Measurements from ENCODE around the gene ZSCAN22. TPM values are rescaled to one million over a fixed set of nuclear protein-coding genes. Genes with fewer than 3 reads are reported as not detected.
"Not testable (repeated sequence)": the region's sequence is repeated elsewhere in the genome, so short reads cannot be mapped to it uniquely, and the experiment has no call there.

ZSCAN22 gene
- total RNA-seq, 1 experiment from 2014 or later = 2.1 TPM

DNA sequence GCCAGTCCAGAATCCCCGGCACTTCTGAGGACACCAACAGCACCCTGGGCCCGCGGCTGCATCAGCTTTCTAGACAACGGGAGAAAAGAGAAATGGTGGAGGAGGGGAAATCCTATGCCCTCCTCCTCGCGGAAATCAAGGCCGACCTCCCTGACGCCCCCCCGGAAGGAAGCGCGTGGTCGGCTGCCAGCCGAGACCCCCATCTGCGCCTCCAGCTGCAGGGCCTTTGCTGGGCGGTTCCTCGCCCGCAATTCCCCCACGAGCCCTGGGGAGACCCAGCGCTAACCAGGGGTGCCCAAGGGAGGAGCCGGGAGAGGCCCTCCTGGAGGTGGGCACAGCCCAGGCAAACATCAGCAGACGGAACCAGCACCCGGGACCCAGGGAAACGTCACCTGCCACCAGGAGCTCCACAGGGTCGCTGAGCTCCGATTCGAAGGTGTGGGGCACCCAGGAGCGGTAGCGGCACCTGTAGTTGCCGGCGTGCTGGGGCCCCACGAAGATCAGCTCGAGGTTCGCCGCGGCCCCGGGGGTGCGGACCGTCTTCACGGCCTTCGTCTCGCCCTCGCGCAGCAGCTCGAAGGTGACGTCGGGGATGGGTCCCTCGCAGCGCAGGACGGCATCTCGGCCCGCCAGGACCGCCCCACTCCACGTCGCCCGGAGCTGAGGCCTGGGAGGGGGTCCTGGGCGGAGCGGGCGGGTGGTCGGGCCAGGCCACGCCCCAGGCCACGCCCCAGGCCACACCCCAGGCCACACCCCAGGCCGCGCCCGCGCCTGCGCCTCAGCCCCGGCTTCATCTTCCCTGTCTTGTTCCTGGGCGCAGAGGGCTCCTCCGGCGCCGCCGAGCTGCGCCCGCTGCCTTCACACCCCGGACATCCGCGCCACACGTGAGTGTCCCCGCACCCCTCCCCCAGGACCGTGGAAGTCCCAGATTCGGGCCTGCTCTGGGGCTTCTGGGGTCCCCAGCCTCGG, 20.5 kb downstream of the ZSCAN22 start:
- DNase-seq (ENCODE audit: low read depth) = no peak
- in situ Hi-C loops (cut with HindIII; ENCODE audit: low pct_unique_long_range_greater_than_20kb, low sequenced_read_pairs) = no loop called here

DNA sequence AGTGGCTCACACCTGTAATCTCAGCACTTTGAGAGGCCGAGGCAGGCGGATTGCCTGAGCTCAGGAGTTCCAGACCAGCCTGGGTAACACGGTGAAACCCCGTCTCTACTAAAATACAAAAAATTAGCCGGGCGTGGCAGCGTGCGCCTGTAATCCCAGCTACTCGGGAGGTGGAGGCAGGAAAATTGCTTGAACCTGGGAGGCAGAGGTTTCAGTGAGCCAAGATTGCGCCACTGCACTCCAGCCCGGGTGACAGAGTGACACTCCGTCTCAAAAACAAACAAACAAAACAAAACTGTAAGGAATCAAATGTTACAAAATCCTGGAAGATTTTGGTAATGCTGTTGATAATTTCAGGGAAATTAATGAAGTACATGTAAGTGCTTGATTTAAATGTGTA, 21.3 kb downstream of the ZSCAN22 start:
- DNase-seq (ENCODE audit: low read depth); in situ Hi-C loops (cut with HindIII; ENCODE audit: low pct_unique_long_range_greater_than_20kb, low sequenced_read_pairs): not testable (repeated sequence)

DNA sequence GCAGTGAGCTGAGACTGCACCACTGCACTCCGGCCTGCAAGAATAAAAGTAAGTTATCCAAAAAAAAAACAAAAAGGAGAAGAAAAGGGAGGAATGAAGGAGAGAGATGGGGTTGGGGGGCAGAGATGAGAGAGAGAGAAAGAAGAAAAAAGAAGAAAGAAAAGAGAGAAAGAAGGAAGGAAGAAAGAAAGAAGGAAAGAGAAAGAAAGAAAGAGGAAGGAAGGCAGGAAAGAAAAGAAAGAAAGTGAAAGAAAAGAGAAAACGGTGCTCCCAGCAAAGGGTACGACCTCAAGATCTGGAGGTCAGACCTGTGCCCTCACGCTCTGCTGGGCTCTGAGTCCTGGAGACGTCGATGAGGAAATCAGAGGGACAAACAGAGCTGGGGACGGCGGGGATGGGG, 22.8 kb downstream of the ZSCAN22 start:
- DNase-seq (ENCODE audit: low read depth) = no peak
- in situ Hi-C loops (cut with HindIII; ENCODE audit: low pct_unique_long_range_greater_than_20kb, low sequenced_read_pairs) = no loop called here

GRCh38 chr19:58350001-58350861, 23.4 kb downstream of the ZSCAN22 start:
- DNase-seq (ENCODE audit: low read depth) = no peak
- in situ Hi-C loops (cut with HindIII; ENCODE audit: low pct_unique_long_range_greater_than_20kb, low sequenced_read_pairs) = no loop called here

GRCh38 chr19:58350871-58351557, 24.2 kb downstream of the ZSCAN22 start:
- no peak for DNase-seq (ENCODE audit: low read depth)
- in situ Hi-C loops (cut with HindIII; ENCODE audit: low pct_unique_long_range_greater_than_20kb, low sequenced_read_pairs) = no loop called here

DNA sequence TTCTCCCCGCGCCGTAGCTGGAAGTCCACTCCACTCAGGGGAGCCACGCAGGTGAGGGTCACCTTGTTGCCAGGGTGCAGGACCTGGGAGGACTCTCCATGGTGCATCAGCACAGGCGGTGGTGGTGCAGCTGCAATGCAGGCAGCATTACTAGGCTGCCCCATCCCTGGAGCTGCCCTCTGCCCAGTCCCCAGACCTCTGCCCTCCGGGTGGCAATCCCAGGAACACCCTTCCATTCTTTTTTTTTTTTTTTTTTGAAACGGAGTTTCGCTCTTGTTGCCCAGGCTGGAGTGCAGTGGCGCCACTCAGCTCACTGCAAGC, 24.7 kb downstream of the ZSCAN22 start:
- in situ Hi-C loops (cut with HindIII; ENCODE audit: low pct_unique_long_range_greater_than_20kb, low sequenced_read_pairs) = no loop called here

DNA sequence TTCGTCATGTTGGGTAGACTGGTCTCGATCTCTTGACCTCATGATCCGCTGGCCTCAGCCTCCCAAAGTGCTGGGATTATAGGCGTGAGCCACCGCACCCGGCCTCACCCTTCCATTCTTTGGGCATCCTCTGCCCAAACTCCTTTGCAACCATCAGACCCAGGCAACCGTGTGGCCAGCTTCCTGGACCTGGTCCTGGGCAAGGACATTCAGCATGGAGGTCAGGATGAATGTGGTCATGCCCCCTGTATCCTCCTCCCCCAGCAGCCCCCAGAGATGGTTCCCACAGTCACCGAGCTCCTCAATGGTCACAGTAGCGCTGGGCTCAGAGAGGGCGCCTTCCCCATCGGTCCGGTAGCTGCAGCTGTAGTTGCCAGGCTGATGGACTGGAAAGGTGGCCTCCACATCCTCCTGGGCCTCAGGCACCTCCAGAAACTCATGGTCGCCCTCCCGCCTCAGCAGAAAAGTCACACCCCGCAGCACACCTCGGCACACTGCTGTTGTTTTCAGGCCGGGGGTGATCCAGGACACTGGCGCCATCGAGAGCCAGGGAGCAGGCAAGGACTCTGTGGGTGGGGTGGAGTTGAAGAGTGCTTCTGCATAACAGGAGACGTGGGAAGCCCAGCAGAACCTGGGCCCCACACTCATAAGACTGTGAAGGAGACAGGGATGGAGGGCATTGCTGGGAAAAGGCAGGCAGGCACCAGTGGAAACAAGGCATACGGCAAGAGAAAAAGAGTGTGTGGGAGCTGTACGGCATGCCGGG, 25.4 kb downstream of the ZSCAN22 start:
- in situ Hi-C loops (cut with HindIII; ENCODE audit: low pct_unique_long_range_greater_than_20kb, low sequenced_read_pairs) = no loop called here
- no peak for DNase-seq (ENCODE audit: low read depth)

More for the DNA sequence above, 24.7 kb downstream of the ZSCAN22 start:
- no peak for DNase-seq (ENCODE audit: low read depth)

DNA sequence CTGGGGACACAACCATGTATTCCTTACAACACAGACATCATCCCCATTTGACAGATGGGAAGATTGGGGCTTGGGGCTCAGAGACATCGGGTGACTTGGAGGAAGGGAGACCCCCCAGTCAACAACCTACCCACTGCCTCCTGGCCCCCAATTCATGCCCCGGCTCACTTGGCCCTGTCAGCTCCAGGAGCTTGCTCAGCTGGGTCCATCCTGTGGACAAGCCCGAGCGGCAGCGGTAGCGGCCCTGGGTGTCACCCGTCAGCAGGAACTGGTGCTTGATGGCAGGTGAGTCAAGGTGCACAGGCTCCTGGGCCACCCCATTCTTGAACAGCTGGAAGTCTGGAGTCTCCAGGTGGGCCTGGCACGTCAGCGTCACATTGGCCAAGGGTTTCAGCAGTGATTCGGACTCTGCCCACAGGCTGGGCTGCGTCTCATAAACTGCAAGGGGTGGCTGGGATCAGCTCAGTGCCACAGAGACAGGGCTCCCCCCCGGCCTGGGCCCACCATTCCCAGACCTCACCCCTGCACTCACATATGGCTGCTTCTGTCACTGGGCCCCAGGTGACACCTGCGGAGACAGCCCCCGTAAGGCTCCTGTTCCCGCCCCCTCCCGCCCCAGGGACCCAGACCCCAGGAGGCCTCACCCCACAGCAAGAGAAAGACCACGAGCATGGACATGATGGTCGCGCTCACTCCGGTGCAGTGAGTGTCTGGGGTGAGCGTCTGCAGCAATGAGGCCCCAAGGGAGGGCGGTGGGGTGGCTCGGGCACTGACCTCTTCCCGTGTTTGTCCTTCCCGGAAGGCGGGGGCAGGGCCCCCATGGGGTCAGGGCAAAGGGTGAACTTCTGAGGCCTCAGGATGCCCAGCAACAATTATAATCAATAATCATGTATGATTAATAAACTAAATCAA, 26.2 kb downstream of the ZSCAN22 start, which contains the start of gene A1BG:
TSS of gene A1BG (minus strand) at position 733 of the 912 bp plus-strand sequence. CDS start at position 678, 55 bp downstream.
- in situ Hi-C loops (cut with HindIII; ENCODE audit: low pct_unique_long_range_greater_than_20kb, low sequenced_read_pairs) = no loop called here
- DNase-seq (ENCODE audit: low read depth) = no peak

DNA sequence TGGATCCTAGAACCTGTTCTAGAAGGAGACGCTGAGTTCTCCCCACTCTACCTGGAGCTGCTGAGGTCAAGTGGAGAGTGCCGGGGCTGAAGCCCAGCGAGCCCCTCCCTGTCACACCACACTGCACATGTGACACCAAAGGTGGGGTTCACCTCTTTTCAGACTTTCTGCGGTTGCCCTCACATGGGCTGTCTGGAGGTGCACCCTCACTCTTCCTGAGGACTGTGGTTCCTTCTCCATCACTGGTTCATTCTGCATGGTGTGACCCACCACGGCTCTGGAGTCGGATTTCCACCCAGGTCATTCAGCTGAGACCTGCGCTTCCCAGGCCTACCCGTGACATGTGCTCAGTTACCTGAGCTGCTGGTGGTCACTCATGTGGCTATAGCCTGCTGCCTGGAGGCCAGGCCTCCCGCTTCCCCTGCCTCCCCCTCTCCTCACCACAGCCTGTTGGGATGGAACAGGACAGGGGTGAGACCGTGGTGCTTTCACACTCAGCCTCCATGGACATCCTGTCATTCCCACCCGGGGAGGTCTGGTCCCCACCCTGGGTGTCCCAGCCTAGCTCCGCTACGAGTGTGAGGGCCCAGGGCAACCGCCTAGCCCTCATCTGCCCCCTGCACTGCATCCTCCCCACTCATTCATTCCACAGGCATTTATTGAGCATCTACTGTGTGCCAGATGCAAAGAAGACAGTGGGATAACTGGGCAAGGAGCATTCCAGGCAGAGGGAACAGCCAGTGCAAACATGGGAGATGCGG, 27.1 kb downstream of the ZSCAN22 start:
- in situ Hi-C loops (cut with HindIII; ENCODE audit: low pct_unique_long_range_greater_than_20kb, low sequenced_read_pairs) = no loop called here
- DNase-seq (ENCODE audit: low read depth) = no peak

DNA sequence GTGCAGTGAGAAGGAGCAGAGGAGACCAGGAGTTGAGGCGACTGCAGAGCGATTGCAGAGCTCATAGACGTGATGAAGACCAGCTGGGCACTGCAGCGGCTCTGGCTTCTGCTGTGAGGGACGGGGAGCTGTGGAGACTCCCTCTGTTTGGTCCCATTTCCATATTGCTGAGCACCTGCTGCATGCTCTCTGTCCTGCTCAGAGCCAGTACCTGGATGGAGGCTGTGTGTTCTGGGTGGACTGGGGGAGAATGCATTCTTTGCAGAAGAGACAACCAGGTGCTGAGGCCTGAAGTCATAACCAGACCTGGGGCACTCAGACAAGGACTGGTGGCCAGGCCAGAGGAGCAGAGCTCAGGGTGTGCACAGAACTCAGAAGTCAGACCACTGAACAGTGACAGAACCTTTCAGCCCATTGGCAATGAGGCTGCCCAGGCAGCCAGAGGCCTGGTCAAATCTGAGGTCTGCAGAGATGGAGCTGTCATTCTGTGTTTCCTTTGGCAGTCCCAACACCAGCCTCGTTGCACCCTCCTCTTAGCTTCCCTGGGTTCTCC, 27.8 kb downstream of the ZSCAN22 start:
- no peak for DNase-seq (ENCODE audit: low read depth)

GRCh38 chr19:58355215-58355796, 28.5 kb downstream of the ZSCAN22 start:
- DNase-seq (ENCODE audit: low read depth) = no peak
- in situ Hi-C loops (cut with HindIII; ENCODE audit: low pct_unique_long_range_greater_than_20kb, low sequenced_read_pairs) = no loop called here

More for the DNA sequence above, 27.8 kb downstream of the ZSCAN22 start:
- in situ Hi-C loops (cut with HindIII; ENCODE audit: low pct_unique_long_range_greater_than_20kb, low sequenced_read_pairs) = no loop called here

DNA sequence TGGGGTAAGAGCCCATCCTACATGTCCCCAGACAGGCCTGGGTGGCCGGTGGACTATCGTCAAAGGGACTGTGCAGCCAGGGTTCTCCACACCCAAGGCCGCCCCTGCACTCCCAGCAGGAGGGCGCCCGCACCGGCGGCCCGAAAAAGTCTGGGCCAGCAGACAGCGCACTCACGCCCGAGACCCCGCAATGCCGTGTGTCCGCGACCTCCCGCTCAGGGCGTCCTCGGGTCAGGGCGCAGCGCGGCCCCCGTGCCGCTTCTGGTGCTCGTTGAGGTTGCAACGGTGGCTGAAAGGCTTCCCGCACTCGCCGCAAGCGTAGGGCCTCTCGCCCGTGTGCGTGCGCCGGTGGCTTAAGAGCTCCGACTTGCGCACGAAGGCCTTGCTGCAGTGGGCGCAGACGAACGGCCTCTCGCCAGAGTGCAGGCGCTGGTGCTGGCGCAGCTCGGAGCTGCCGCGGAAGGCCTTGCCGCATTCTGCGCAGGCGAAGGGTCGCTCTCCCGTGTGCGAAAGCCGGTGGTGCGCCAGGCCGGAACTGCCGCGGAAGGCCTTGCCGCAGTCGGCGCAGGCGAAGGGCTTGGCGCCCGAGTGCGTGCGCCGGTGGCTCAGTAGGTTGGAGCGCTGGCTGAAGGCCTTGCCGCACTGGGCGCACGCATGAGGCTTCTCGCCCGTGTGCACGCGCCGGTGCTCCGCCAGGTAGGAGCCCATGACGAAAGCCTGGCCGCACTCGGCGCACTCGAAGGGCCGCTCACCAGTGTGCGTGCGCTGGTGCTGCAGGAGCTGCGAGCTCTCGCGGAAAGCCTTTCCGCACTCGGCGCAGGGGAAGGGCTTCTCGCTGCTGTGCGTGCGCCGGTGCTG, 29.3 kb downstream of the ZSCAN22 start:
- in situ Hi-C loops (cut with HindIII; ENCODE audit: low pct_unique_long_range_greater_than_20kb, low sequenced_read_pairs) = no loop called here
- DNase-seq (ENCODE audit: low read depth) = no peak

DNA sequence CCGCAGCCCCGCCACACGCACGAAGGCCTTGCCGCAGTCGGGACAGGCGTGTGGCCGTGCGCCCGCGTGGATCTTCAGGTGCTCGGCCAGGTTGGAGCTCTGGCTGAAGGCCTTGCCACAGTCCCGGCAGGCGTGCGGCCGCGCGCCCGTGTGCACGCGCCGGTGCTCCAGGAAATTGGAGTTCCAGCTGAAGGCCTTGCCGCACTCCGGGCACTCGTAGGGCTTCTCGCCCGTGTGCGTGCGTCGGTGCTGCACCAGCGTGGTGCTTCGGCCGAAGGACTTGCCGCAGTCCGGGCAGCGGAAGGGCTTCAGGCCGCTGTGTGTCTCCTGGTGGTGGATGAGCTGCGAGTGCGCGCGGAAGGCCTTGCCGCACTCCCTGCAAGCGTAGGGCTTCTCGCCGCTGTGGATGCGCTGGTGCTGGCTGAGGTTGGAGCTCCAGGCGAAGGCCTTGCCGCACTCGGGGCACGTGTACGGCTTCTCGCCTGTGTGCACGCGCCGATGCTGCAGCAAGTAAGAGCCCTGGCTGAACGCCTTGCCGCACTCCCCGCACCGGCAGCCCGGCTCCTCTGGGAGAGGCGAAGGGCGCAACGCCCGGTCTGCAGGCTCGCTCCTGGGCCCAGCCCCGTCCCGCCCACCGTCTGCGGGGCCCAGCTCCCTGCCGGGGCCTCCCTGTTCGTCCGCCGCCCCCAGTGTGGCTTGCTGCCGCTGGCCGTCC, 30.1 kb downstream of the ZSCAN22 start:
- in situ Hi-C loops (cut with HindIII; ENCODE audit: low pct_unique_long_range_greater_than_20kb, low sequenced_read_pairs) = no loop called here
- DNase-seq (ENCODE audit: low read depth) = no peak

- no peak for DNase-seq (ENCODE audit: low read depth)
- in situ Hi-C loops (cut with HindIII; ENCODE audit: low pct_unique_long_range_greater_than_20kb, low sequenced_read_pairs) = no loop called here
Measured at GRCh38 chr19:58357481-58358145, 30.8 kb downstream of the ZSCAN22 start.
